SK-N-SH treated with all-trans-retinoic acid at 6 μM for 48 hours (cell line): ENCODE measurements around the gene CSF2RB.

Source experiments
- ARNTL ChIP-seq: fragments of 450-650 bp; formaldehyde crosslinking; IDR thresholded peaks from 2 replicates; pipeline ENCODE4 v1.5.0; 2020; ENCODE audit warnings: low read depth, mild to moderate bottlenecking, moderate library complexity, borderline replicate concordance
- CSDC2 ChIP-seq: fragments of 250-450 bp; sonication (Bioruptor Pico); IDR thresholded peaks from 2 replicates; pipeline ENCODE4 v1.5.0; 2020; ENCODE audit warnings: mild to moderate bottlenecking, moderate library complexity
- OSR1 ChIP-seq: fragments of 250-450 bp; sonication (Bioruptor Pico); IDR thresholded peaks from 2 replicates; pipeline ENCODE4 v1.8.0; 2022; ENCODE audit warnings: moderate library complexity, mild to moderate bottlenecking, inconsistent platforms
- RARB ChIP-seq: fragments of 250-450 bp; sonication (Bioruptor Pico); IDR thresholded peaks from 2 replicates; pipeline ENCODE4 v1.8.0; 2021; ENCODE audit warnings: mild to moderate bottlenecking, moderate library complexity
- ZC3H10 ChIP-seq: fragments of 250-450 bp; sonication (Bioruptor Pico); IDR thresholded peaks from 2 replicates; pipeline ENCODE4 v1.5.1; 2021; ENCODE audit warnings: mild to moderate bottlenecking, moderate library complexity
- ZFP3 ChIP-seq: fragments of 250-450 bp; sonication (Bioruptor Pico); IDR thresholded peaks from 2 replicates; pipeline ENCODE4 v1.5.0; 2020; ENCODE audit warnings: mild to moderate bottlenecking, moderate library complexity
- ZFP30 ChIP-seq: fragments of 450-650 bp; formaldehyde crosslinking; IDR thresholded peaks from 2 replicates; pipeline ENCODE4 v1.5.0; 2022; ENCODE audit warnings: mild to moderate bottlenecking, moderate library complexity
- ZNF565 ChIP-seq: fragments of 450-650 bp; formaldehyde crosslinking; conservative IDR thresholded peaks from 2 replicates; pipeline ENCODE4 v1.5.0; 2020; ENCODE audit warnings: low read depth, mild to moderate bottlenecking, moderate library complexity
- ZNF70 ChIP-seq: fragments of 450-650 bp; formaldehyde crosslinking; IDR thresholded peaks from 2 replicates; pipeline ENCODE4 v1.5.0; 2020; ENCODE audit warnings: mild to moderate bottlenecking, moderate library complexity
- TF ChIP-seq, protein P1 (sequence below): fragments of 250-450 bp; sonication (Bioruptor Pico); IDR thresholded peaks from 2 replicates; pipeline ENCODE4 v1.5.1; 2020; ENCODE audit warnings: low read depth, mild to moderate bottlenecking, moderate library complexity

DNA sequence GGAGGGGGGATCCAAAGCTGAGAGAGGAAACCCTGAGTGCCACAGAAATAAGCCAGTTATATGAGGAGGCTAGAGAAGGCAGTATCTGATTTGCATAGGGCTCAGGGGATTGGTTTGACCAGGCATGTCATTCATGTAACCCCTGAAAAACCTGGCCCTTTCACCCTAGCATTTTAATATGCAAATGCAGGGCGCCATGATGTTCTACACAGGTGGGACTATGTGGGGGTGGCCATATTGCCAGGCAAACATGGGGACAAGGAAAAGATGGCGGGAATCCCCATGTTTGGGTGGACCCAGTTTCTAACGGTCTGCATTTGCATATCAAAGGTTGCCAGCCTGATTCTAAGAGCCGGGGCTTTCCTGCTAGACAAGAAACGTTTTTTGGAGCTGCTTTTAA is 27.2 kb downstream of the CSF2RB start:
- TF ChIP-seq ZNF565 (CRISPR knock-in tag) (no peak), ZFP3 (no peak), RARB (CRISPR knock-in tag) (no peak), ZNF70 (CRISPR knock-in tag) (no peak), OSR1 (CRISPR knock-in tag) (no peak), ARNTL (no peak), ZFP30 (CRISPR knock-in tag) (no peak), CSDC2 (CRISPR knock-in tag) (no peak), ZC3H10 (CRISPR knock-in tag) (no peak)
- TF ChIP-seq, protein P1, sequence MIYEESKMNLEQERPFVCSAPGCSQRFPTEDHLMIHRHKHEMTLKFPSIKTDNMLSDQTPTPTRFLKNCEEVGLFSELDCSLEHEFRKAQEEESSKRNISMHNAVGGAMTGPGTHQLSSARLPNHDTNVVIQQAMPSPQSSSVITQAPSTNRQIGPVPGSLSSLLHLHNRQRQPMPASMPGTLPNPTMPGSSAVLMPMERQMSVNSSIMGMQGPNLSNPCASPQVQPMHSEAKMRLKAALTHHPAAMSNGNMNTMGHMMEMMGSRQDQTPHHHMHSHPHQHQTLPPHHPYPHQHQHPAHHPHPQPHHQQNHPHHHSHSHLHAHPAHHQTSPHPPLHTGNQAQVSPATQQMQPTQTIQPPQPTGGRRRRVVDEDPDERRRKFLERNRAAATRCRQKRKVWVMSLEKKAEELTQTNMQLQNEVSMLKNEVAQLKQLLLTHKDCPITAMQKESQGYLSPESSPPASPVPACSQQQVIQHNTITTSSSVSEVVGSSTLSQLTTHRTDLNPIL (CRISPR knock-in tag): no peak
